HL-60 (cell line): ENCODE measurements around the gene ATMIN.
A peak's percentile ranks its signal among the peaks of the same experiment; 100 is the strongest.

Source experiments
- DNase-seq, 2 experiments: peaks; one replicate each; pipeline ENCODE4 v3.0.0-alpha.2; 2010 to 2020; ENCODE audit warnings: low read depth in 1 of 2, low spot score in 1 of 2
- H3K27ac ChIP-seq: fragments of 250-450 bp; sonication (Bioruptor Pico); replicated peaks from 2 replicates; pipeline ENCODE4 v1.5.1; 2020; ENCODE audit warnings: mild to moderate bottlenecking, moderate library complexity
- H3K27me3 ChIP-seq: fragments of 250-450 bp; sonication (Bioruptor Pico); 2 replicates; pipeline ENCODE4 v1.5.1; 2021; ENCODE audit warnings: mild to moderate bottlenecking, moderate library complexity; ENCODE audit not compliant: insufficient read depth, poor library complexity, severe bottlenecking
- H3K4me3 ChIP-seq: replicated peaks from 2 replicates; pipeline ENCODE4 v1.5.1; 2011; ENCODE audit warnings: mild to moderate bottlenecking, control low read depth, low read length; ENCODE audit not compliant: insufficient read depth
- GABPA ChIP-seq: IDR thresholded peaks from 2 replicates; pipeline ENCODE4 v1.6.1; 2012; ENCODE audit warnings: low read depth
- POLR2AphosphoS5 ChIP-seq: IDR thresholded peaks from 2 replicates; pipeline ENCODE4 v1.6.1; 2012; ENCODE audit warnings: low read depth
- REST ChIP-seq: IDR thresholded peaks from 2 replicates; pipeline ENCODE4 v1.6.1; 2012; ENCODE audit warnings: low read depth; ENCODE audit not compliant: insufficient replicate concordance
- SPI1 ChIP-seq: IDR thresholded peaks from 2 replicates; pipeline ENCODE4 v1.6.1; 2012; ENCODE audit warnings: low read depth, mild to moderate bottlenecking, borderline replicate concordance
- TF ChIP-seq, protein P1 (sequence below): IDR thresholded peaks from one replicate; pipeline ENCODE4 v1.5.1; 2011; ENCODE audit warnings: low read length, control low read depth, inconsistent platforms; ENCODE audit not compliant: insufficient read depth

ATMIN gene

GRCh38 chr16:81003610-81004460 is 31.8 kb upstream of the ATMIN start:
- Histone ChIP-seq H3K4me3 (no peak overlapping the region), H3K27me3 (no peaks in the 10 kb centered on the region), H3K27ac (no peak overlapping the region)
- TF ChIP-seq GABPA (no peak), POLR2AphosphoS5 (no peak), SPI1 (no peak)
- TF ChIP-seq, protein P1, sequence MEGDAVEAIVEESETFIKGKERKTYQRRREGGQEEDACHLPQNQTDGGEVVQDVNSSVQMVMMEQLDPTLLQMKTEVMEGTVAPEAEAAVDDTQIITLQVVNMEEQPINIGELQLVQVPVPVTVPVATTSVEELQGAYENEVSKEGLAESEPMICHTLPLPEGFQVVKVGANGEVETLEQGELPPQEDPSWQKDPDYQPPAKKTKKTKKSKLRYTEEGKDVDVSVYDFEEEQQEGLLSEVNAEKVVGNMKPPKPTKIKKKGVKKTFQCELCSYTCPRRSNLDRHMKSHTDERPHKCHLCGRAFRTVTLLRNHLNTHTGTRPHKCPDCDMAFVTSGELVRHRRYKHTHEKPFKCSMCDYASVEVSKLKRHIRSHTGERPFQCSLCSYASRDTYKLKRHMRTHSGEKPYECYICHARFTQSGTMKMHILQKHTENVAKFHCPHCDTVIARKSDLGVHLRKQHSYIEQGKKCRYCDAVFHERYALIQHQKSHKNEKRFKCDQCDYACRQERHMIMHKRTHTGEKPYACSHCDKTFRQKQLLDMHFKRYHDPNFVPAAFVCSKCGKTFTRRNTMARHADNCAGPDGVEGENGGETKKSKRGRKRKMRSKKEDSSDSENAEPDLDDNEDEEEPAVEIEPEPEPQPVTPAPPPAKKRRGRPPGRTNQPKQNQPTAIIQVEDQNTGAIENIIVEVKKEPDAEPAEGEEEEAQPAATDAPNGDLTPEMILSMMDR, result no peak
- no peak for DNase-seq

DNA sequence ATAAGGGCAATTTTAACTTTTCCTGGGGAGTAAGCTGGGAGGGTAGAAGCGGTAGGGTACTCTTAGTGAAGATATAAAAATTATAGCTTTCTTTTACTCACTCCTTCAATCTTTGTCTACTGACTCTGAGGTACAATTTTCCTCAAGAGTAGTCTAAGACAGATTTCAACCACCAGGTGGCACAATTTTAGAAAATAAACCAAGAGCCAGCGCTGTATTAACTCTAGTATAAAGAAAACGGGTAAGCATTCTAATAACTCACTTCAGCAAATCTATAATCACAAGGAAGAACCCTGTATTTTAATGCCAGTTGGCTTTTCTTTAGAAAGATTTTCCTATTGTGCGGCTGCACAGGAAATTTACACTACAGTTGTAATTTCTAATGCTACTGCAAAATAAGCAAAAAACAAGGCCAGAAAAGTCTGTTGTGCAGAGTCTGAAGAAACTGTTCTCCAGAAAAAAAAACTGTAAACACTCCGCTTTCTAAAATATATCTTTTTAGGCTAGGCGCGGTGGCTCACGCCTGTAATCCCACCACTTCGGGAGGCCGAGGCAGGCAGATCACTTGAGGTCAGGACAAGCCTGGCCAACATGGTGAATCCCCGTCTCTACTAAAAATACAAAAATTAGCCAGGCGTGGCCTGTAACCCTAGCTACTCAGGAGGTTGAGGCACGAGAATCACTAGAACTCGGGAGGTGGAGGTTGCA is 30.8 kb upstream of the ATMIN start:
- TF ChIP-seq, protein P1, result no peak
- TF ChIP-seq SPI1, result no peak
- TF ChIP-seq REST, result no peak
- TF ChIP-seq POLR2AphosphoS5, result no peak
- TF ChIP-seq GABPA, result no peak
- no peaks in the 10 kb centered on the region for H3K27me3 ChIP-seq
- H3K4me3 ChIP-seq, result peak overlapping the region; percentile 88
- H3K27ac ChIP-seq, result peak overlapping the region; percentile 13; the same call in 1 of the 2 replicates
- DNase-seq, result peak in 1 of 2 experiments; percentile 49

DNA sequence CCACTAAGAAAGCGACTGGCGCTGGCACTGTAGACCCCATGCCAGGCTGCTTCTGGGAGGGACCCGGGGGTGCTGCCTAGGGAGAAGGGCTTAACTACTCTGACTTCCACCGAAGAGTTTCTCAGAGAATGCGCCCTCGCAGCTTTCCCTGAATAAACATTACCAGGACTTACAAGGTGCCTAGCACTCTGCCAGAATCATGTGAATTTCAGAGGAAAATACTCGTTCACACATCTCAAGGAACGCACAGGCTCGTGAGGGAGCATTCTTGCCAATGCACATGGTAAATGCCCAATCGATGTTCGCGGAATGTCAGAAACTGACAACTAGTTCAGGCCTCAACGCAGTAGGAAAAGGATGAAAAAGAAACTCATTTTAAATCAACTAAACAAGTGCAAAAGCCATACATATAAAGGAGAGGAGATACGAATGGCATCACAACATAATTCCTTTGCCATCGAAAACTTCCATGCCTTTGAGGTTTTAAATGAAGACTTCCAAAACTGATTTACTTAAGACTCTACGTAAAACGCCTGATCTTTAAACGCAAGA is 30.0 kb upstream of the ATMIN start:
- TF ChIP-seq SPI1 (no peak), POLR2AphosphoS5 (no peak), GABPA (no peak), REST (no peak)
- TF ChIP-seq, protein P1, result no peak
- H3K27me3 ChIP-seq, result no peaks in the 10 kb centered on the region
- DNase-seq, result no peak
- peak overlapping the region; percentile 99 for H3K27ac ChIP-seq
- H3K4me3 ChIP-seq, result peak overlapping the region; percentile 88
